GM18909 (cell line): ENCODE data around the gene EPX.
"Not testable (repeated sequence)": the region's sequence is repeated elsewhere in the genome, so short reads cannot be mapped to it uniquely, and the experiment has no call there.

Experiments used
- ATAC-seq: cut with Tn5 transposase; IDR thresholded peaks from one replicate; pipeline ENCODE4 v1.9.1; 2021; ENCODE audit warnings: mild to moderate bottlenecking; ENCODE audit not compliant: unreplicated experiment, poor library complexity

EPX gene, protein sequence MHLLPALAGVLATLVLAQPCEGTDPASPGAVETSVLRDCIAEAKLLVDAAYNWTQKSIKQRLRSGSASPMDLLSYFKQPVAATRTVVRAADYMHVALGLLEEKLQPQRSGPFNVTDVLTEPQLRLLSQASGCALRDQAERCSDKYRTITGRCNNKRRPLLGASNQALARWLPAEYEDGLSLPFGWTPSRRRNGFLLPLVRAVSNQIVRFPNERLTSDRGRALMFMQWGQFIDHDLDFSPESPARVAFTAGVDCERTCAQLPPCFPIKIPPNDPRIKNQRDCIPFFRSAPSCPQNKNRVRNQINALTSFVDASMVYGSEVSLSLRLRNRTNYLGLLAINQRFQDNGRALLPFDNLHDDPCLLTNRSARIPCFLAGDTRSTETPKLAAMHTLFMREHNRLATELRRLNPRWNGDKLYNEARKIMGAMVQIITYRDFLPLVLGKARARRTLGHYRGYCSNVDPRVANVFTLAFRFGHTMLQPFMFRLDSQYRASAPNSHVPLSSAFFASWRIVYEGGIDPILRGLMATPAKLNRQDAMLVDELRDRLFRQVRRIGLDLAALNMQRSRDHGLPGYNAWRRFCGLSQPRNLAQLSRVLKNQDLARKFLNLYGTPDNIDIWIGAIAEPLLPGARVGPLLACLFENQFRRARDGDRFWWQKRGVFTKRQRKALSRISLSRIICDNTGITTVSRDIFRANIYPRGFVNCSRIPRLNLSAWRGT

DNA sequence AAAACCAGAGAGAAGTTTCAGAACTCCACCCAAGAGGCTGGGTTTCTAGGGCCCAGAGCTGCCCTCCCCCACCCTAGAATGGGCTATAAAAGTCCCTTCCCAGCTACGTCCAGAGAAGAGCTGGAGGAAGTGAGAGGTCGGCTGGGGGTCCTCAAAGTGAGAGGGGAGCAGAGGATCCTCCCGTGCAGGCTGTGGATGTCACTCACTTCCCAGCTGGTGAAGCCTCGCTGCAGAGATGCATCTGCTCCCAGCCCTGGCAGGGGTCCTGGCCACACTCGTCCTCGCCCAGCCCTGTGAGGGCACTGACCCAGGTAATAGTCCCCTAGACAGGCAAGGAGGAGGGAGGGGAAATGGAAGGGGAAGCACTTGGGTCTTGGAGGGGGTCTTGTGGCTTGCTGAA is at the start of gene EPX:
EPX (plus strand) TSS at position 115 of the 400 bp plus-strand sequence; CDS start at position 236, 121 bp downstream.
- ATAC-seq: no peak

DNA sequence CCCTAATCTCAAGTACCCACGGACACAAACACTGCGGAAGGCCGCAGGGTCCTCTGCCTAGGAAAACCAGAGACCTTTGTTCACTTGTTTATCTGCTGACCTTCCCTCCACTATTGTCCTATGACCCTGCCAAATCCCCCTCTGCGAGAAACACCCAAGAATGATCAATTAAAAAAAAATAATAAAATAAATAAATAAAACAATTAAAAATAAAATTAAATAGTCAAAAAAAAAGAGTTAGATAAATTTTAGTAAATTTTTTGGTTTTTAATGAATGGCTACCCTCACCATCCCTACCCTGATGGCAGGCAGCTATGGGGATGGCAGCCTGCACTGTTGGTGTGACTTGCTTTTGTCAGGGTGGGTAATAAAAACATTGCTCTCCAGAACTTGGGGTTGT is 49.2 kb upstream of the EPX start:
- ATAC-seq: not testable (repeated sequence)

DNA sequence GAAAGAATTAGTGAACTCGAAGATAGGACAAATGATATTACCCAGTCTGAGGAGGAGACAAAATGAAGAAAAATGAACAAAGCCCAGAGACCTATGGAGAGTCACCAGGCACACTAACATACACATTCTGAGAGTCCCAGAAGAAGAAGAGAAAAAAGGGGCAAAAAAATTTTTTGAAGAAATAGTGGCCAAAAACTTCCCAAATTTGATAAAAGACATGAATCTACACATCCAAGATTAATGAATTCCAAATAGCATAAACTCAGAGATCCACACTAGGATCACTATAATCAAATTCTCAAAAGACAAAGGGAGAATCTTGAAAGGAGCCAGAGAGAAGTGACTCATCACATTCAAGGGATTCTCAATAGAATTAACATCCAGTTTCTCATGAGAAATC is 47.7 kb upstream of the EPX start:
- ATAC-seq: no peak

DNA sequence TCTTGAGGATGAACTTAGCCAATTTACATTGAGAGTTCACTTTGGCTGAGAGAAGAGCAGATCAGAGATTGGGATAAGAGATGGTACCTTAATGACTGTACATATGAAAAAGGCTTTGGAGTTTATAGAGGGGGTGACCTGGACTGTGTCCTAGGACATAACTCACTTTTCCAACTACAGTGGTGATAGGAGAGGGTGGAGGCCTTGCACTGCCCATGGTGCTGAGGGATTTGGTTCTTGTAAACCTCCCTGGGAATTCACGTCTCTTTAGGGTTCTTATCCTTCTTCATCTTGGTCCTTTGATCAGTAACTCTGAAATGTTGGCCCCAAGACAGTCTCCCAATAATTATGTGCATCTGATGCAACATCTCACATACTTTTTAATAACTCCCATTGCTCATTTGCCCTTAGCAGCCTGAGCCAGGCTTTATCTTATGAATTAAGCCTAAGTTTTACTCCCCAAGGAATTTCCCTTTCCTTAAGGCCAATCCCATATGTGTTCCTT is 44.5 kb upstream of the EPX start, which contains the start of gene OR4D1:
OR4D1 (plus strand) TSS at position 455 of the 505 bp plus-strand sequence. CDS start 6,770 bp downstream, outside the sequence.
- ATAC-seq: no peak

DNA sequence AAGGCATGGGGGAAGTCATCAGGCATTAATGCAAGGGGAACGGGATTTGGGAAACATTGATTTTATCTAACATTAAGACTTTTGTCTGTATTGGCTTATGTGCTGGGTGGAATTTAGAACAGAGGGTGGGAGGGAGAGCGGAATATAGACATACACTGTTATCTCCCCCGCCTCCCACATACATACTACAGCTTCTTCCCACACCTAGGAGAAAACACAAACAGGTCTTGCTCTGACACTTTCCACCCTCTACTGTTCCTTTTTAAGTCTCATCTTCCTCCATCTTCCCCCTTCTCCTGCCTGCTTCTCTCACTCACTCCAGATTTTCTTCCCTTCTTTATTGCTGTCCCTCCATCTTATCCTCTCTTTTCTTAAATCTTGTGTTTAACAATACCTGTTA is 43.9 kb upstream of the EPX start:
- ATAC-seq: no peak

DNA sequence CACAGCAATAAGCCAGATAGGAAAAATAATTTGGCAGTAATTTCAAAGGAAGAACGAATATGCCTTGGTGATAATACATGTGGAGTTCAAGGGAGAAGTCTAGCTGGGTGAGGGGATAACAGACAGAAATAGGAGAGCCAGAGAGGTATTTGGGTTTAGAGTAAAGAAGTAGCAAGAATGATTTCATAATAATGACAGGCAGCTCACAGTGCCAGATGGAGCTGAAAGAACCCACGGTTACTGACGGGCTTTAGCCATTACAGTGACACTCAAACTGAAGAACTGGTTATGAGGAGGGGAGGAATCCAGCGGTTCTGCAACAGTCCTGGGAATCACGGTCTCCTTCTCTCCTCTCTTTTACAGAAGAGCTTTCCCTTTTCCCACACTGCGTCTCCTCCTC is 42.1 kb upstream of the EPX start:
- ATAC-seq: no peak

DNA sequence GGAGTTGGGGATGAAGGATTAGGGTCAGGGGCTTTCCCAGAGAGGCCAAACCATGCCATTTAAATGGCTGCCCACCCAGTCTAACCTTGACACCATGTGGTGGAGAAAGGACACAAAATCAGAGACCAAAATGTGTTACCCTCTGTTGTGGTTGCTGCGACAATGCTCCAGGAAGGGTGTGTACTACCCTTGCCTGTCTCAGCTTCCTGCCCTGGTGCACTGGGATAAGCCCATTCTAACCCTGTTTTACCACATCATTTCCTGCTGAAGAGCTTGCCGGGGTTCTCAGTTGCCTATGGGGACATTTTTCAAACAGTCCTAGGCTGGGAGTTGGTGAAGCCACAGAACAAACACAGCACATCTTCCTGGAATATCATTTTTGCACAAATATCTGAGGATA is 39.5 kb upstream of the EPX start:
- ATAC-seq: no peak

DNA sequence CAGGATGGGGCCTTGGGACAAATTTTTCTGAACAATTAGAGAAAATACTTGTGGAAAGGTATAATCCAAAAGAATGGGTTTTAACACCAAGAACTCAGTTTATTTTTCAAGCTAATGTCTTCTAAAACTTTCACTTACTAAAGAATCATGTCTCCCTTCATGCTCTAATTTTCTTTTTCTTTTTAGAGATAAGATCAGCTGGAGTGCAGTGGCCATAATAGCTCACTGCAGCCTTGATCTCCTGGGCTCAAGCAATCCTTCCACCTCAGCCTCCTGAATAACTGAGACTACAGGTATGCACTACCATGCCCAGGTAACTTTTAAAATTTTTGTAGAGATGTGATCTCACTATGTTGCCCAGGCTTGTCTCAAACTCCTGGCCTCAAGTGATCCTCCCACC is 38.9 kb upstream of the EPX start:
- ATAC-seq: no peak

DNA sequence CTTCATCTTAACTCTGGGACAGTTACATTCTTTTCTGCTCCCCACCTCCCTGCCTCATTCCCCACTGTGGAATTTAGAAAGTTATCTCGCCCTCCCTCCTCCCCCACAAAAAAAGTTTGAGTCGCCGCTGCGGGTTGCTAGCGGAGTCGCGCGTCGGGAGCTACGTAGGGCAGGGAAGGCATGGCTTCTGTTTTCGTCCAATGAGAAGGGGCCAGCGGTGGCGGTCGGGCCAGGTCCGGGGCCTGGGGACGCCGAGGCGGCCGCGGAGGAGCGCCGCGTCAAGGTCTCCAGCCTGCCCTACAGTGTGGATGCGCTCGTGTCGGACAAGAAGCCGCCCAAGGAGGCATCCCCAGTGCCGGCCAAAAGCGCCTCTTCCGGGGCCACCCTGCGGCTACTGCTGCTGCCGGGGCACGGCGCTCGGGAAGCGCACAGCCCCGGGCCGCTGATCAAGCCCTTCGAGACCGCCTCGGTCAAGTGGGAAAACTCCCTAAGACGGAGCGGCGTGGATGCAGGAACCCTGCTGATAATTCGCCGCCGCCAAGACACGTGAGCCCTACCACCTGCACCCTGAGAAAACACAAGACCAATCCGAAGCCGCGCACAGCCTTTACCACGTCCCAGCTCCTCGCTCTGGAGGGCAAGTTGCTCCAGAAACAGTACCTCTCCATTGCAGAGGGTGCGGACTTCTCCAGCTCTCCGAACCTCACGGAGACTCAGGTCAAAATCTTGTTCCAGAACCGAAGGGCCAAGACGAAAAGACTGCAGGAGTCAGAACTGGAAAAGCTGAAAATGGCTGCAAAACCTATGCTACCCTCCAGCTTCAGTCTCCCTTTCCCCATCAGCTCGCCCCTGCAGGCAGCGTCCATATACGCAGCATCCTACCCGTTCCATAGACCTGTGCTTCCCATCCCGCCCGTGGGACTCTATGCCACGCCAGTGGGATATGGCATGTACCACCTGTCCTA is 35.4 kb upstream of the EPX start:
- ATAC-seq: no peak

DNA sequence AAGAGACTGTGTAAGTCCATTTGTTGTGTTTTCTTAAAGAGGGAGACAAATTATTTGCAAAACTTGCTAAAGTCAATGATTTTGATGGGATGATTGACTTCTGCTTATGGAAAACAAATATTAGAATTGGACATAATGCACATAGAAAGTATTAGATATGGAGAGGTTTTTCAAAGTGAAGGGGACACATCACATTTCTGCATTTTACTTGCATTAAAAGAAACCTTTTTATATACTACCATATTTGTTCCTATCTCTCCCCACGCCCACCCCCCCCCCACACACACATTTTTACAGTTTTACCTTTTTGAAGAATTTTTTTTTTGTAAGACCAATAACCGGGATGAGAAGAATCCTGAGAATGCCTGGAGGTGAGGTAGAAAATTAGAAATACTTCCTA is 34.3 kb upstream of the EPX start:
- ATAC-seq: no peak

DNA sequence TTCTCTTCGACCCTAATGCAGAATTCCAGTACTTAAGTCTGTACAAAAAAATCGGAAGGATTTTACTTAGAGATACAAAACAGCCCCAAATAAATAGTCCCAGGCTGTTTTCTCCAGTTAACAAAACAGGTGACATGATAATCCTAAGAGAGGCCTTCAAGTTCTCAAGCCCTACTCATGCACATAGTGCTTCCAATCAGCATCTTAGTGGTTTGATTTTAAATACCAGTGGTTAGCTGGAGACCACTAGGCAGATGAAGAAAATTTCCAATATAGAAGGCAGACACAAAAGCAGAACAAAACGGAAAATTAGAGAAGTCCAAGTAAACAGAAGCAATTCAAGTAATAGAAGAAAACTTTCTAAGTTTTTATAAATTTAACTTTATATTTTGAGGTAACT is 31.0 kb upstream of the EPX start:
- no peak for ATAC-seq

DNA sequence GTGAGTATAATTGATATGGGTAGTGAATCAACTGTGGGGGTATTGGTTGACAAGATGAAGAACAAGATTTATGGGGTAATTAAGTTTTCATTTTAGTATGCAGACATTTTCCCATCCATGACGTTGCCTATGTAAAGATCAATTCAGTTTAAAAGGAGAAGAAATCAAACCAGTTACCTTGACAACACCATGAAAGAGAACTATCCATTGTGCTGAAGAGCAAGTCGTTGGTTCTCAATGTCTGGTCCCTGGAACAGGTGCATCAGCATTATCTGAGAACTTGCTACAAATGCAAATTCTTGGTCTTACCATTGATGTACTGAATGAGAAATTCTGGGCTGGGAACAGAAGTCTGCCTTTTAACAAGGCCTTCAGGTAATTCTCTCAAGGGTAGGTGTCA is 26.5 kb upstream of the EPX start:
- ATAC-seq: no peak

DNA sequence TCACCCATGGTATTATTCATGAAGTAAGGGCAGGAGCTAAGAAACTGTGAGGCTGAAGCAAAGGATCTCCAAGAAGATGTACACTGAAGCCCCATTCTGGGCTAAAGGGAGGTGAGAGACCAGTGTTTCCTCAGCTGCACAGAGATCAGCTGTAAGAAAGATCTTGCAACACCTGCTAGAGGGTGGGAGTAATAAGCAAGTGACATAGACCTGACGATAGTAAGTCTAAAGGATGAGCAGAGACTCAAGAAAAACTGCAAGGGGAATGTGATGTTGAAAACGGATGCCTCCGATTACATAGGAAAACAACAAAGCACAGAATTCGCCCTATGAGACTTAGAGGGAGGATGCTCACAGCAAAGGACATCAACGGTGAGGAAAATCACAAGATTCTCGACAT is 25.8 kb upstream of the EPX start, which contains the start of gene OR4D2:
OR4D2 (plus strand) TSS at position 301 of the 400 bp plus-strand sequence. CDS start 2,674 bp downstream, outside the sequence.
- ATAC-seq: no peak

DNA sequence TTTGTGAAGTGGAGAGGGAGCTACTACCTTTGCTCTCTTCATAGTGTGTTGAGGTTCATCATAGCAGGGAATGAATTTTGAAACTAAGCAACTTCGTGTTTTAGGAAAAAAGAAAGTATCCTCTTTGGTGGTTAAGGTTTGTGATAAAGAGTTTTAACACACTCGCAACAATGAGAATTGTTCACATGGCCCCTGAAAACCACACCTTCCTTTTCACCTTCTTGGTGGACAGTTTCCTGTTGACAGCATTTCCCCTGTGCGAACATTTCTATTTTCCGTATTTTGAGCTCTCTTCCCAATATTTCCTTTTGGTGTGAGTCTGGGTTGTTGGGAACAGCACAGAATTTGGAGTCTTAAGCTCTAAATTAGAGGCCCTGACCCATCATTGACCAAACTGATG is 21.9 kb upstream of the EPX start:
- ATAC-seq: no peak

DNA sequence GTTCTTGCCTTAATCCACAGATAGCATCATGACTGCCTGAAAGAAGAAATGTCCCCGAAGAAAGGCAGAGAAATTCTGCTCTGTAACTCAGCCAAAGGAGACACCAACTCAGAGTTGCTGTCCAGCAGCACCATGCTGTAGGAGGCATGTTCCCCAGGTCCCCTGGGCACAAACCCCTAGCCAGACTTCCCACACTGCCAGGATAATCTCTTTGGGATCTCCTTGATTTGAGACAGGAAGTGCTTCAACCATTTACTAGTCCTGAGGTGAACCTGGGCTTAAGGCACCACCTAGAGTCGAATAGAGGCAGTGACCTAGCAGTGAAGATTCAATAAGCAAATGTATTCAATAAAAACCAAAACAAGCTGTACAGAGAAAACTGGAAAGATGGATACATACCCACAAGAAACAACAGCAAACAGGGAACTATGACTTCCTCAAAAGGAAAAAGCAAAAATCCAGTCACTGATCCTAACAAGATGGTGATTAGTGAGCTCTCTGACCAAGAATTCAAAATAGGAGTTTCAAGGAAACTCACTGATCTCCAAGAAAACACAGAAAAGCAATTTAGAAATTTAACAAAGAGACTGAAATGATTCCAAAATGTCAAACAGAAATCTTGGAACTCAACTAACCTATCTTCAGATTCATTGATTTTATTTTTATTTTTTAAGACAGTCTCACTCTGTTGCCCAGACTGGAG is 20.0 kb upstream of the EPX start:
- no peak for ATAC-seq

DNA sequence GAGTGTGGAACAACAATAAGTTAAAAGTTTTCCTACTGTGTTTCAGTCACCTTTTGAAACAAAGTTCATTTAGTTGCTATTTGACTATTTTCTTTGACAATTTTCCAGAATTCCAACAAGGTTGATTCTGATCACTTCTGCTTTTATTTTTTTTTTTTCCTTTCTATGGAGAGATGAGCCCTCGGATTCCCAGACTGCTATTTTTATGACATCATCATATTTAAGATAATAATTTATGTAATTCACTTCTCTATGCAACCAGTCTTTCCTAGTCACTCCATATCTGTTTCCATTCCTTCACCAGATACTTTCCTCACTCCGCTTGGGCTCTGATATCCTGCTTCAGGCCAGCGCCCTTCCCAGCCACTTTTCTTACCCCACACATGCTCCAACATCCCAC is 17.7 kb upstream of the EPX start:
- no peak for ATAC-seq

DNA sequence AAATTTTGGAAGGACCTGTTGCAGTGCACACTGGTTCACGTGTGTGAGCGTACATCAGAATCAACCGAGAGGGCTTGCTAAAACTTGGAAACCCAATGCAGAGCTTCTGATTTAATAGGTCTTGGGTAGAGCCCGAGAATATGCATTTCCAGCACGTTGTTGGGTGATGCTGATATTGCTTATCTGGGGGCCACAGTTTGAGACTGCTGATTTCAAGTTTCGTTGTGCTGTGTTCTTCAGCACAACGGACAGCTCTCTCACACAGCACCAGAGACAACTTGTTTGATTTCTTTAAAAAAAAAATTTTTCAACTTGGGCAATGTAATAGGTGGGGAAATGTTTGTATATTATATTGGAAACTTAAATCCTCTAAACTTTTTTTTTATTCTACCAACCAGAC is 16.3 kb upstream of the EPX start:
- no peak for ATAC-seq

DNA sequence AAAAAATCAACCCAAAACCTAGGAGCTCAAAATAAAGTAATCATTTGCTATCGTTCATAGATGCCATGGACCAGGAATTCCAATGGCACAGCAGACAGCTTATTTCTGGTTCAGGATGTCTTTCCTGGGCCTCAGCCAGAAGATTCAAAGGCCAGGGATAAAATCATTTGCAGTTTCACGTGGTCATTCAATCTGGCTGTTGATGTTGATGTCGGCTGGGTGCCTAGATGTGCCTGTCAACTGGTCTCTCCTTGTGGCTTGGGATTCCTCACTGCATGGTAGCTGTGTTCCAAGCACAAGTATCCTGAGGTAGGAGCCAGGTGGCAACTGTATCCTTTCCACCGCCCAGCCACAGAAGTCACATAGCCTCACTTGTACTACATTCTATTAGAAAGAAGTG is 10.7 kb upstream of the EPX start:
- no peak for ATAC-seq

DNA sequence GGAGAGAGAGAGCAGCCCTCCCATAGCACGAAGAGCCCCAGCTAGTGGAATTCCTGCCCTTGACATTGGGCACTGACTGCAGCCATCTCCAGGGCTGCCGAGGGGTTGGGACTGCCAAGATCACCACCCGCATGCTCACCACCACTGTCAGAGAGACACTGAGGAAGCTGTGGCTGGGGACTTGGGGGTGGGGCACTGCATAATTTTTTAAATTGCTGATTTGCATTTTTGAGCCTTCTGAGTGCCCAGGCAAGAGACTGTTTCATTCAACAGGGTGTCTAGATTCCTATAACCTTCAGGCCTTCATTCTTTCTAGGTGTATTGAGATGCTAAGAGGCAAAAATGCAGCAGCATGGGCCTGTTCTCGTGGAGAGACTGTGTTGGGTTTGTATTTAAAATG is 9.0 kb upstream of the EPX start:
- ATAC-seq: no peak
